Activated CD4-positive, alpha-beta T cell treated with anti-CD3 and anti-CD28 coated beads for 24 hours (primary cell): ENCODE data around the gene HOXA5.

ENCODE experiments used
- DNase-seq, 2 donors: peaks; one replicate each; pipeline ENCODE4 v3.0.0-alpha.2; 2020; ENCODE audit warnings: low read depth in 2 of 2

Gene HOXA5

DNA sequence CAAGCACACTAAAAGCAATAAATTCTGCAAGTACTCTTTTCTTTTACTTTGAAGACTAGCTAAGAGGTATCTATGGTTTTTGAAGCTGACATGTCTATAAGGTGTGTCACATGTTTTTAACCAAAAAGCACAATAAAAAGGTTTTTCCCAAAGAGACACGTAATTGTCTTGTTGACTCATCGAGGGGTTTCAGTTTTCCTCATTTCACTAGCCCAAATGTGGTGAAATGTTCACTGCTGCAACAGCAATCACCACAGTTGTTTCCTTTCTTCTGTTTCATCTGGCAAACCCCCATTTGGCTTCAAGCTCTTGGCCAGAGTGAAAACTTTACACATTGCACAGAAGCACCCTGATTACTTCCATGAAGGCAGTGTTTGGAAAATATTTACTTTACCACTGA is 9.1 kb downstream of the HOXA5 start:
- no peak for DNase-seq

DNA sequence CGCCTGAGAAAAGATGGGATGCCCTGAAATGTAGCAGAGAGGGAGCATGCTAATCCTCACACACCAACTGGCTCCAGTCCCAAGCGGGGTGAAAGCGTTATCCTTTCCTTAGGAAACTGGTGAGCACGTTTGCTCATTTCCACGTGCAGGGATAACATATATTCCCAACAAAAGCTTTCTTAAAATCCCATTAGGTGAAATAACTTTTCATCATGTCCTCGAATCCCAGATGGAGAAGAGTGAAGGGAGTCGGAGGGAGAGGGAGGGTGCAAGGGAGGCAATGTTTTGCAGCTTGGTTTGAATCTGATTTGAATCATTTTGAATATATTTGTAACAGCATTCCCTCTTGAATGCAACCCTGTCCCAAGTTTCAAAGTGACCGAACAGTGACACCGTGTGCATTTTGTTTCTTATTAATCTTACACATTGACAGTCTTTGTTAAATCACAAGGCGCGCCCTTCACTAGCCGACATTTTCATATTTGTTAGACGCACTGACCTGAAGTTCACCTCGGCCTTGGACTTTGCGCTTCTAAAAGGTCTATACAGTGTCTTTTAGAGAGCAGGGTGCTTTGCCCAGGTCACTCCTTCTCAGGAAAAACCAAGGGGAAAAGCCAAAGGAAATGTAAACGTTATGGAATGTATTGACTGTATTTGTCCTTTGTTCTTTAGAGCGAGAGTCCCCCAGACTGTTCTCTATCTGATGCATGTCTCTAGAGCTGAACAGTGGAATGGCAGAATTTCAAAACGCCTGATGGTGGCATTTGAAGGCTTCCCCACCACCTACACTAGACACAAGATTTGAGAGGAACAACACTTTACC is 9.9 kb downstream of the HOXA5 start:
- DNase-seq = no peak

GRCh38 chr7:27132978-27133377 is 10.5 kb downstream of the HOXA5 start:
- no peak for DNase-seq

DNA sequence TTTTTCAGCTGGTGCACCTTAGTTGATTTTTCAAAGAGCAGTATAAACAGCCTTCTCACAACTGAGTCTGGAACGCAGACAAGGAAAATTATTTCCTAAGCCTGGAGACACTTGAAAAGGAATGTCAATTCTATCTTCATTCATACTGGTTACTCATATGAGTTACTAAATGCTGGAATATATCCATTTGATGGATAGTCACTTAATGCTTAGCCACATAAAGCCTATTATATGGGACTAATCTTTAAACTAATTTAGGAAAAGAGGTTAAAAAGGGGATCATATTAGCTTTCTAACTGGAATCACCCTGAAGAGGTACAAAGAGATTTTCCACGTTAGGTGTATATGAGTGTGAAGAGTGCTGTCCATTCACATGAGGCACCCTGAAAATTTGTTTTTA is 11.3 kb downstream of the HOXA5 start:
- no peak for DNase-seq

DNA sequence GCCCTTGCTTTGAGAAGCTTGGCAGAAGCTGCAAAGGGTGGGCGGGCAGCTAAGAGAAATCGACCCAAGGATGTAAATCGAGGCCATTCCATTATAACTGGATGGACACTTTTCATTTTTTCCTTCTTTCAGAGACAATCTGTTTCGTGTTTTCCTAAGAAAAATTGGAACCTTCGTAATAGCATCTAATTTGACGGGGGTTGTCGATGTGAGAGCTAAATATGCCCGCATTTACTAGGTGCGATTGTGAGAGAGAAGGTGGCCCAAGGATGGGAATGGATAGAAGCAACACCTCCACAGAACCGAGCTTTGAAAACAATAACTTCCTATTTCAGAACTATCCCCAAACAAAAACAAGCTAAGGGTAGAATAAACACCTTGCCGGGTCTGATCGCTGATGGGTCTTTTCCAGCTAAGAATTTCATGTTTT is 12.1 kb downstream of the HOXA5 start:
- no peak for DNase-seq

- peak; percentile 38 to 67 for DNase-seq
Measured at GRCh38 chr7:27130540-27131389, 12.7 kb downstream of the HOXA5 start, which contains the start of gene HOXA4. Gene HOXA4, minus strand, starts transcription at chr7:27130757. Its CDS starts 24 bp downstream, at chr7:27130733.

GRCh38 chr7:27129729-27130539 is 13.5 kb downstream of the HOXA5 start:
- no peak for DNase-seq

- DNase-seq = no peak
Measured at GRCh38 chr7:27128776-27129728, 14.4 kb downstream of the HOXA5 start.

DNA sequence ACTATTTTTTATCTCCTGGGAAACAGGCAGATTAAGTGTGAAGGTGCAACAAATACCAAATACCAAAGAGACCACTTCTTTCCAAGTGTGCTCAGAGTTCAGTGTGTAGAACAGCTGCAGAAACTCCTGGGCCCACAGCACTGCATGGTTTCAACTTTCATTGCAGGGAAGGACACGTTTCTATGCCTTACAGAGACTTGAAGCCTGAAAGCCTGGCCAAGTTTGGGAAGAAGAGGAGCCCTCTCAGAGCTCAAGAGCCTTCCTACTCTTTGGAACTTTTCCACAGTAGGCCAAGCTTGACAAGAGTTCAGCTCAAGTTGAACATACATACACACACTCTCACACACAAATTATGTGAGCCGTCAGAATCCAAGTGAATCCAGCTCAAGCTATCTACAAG is 15.4 kb downstream of the HOXA5 start:
- no peak for DNase-seq

- no peak for DNase-seq
Measured at GRCh38 chr7:27126596-27127327, 16.7 kb downstream of the HOXA5 start.

- no peak for DNase-seq
Measured at GRCh38 chr7:27125986-27126394, 17.5 kb downstream of the HOXA5 start.

- DNase-seq = no peak
Measured at GRCh38 chr7:27124902-27125689, 18.4 kb downstream of the HOXA5 start.

DNA sequence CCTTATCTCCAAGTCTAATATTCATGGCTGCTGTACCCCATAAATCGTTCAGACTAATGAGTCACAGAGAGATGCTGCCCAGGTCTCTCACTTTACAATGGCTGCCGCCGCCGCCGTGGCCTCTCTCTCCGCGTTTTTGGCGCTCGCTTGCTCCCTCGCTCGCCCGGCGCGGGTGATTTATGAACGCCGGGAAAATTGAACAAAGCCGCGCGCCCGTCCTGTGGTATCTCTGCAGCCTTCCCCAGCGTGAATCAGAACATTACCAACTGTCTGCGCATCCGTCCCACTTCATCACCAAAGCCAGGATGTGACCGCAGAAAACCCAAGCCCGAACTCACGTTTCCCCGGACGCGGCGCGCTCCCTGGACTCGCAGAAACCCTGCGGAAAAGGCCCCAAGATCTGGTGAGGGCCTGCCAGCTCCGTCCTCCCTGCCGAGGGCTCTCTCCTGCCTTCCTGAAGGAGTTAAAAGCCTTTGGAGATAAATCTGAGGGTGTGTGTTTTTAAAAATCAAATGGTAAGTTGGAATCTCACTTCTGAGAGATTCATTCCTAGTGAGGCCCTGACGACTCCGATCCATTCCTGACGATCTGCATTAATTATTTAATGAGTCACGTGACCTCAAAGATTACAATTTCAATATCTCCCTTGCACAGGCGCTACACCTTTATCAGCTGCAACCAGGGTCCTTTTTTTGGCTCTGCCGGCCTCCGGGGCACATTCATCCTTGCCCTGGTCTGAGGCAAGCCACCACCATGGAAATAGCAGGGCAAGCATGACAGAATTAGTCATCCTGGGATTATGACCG is 19.2 kb downstream of the HOXA5 start:
- DNase-seq = no peak

GRCh38 chr7:27123477-27124053 is 19.9 kb downstream of the HOXA5 start:
- DNase-seq = no peak

- DNase-seq = no peak
Measured at GRCh38 chr7:27123007-27123476, 20.4 kb downstream of the HOXA5 start.

DNA sequence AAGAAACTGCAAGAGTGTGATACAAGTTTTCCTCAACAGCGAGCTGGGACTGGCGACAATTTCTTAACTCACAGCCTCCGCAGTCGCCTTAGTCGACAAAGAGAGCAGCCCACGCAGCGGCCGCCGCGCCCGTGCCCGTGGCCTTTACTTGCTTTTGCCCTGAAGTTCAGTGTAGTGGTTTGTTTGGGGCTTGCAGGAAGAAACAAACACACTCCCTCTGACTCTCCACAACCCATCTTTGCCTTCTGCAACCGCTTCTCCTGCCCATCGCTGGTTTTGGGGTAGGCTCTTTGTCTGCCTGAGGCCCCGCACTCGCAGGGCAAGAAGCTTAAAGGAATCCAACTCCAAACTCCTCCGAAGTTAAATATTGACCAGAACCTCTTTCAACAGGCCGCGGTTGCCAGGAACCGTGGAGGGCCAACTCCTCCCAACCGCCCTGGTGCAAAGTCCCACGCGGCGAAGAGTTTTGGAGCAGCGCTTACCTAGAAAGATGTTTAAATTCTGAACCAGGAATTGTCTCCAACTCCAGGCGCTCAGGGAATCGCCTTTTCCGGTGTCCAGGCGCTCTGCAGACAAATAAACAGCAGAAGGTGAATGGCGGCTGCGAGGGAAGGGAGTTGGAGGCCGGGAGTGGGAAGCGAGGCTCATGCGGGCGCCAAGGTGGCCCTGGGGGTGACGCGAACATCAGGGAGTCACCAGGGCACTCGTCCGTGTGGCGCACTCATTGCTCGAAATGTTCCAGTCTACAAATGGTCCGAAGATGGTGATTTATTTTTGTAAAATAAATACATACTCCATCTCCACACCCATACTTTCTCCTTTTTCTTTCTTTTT is 21.2 kb downstream of the HOXA5 start:
- no peak for DNase-seq

GRCh38 chr7:27121684-27122076 is 21.8 kb downstream of the HOXA5 start:
- DNase-seq = no peak
